ENCODE measurements around the gene COQ4. TPM values are rescaled to one million over a fixed set of nuclear protein-coding genes. Genes with fewer than 3 reads are reported as not detected.

Gene COQ4
- total and polyA plus RNA-seq, 2 experiments from 2014 or later = 35.3 to 37.0 TPM

- TF ChIP-seq ZNF462 (CRISPR knock-in tag; IDR thresholded peaks at IDR 0.05) = no peak
- TF ChIP-seq POLR2AphosphoS5 (IDR thresholded peaks at IDR 0.05; ENCODE audit: low read depth) = no peak
- TF ChIP-seq EZH2 (IDR thresholded peaks at IDR 0.05; ENCODE audit: low read depth, unreplicated experiment) = no peak
- no peak for TF ChIP-seq ZNF114 (CRISPR knock-in tag; IDR thresholded peaks at IDR 0.05)
- TF ChIP-seq STAT1 (IDR thresholded peaks at IDR 0.05; ENCODE audit: unreplicated experiment) = no peak
- no peak for TF ChIP-seq NANOG (IDR thresholded peaks at IDR 0.05; ENCODE audit: borderline replicate concordance)
- TF ChIP-seq JUNB (IDR thresholded peaks at IDR 0.05; ENCODE audit: unreplicated experiment) = no peak
Observed at GRCh38 chr9:128316421-128316820, 6.2 kb upstream of the COQ4 start (continued).

GRCh38 chr9:128317629-128318028, 5.0 kb upstream of the COQ4 start:
- Histone ChIP-seq H3K36me3 (ENCODE audit: insufficient read depth) (peaks cover 6% of the 10 kb centered on the region), H2AFZ (no peak overlapping the region), H3K9me2 (ENCODE audit: insufficient read depth) (no peaks in the 10 kb centered on the region), H3K4me1 (ENCODE audit: insufficient read depth) (no peaks in the 10 kb centered on the region; the same call in 1 of the 2 replicates), H3K27ac (ENCODE audit: low read depth) (no peak overlapping the region), H3K4me2 (no peak overlapping the region), H3K4me3 (no peak overlapping the region), H3F3A (replicated peaks; ENCODE audit: low read depth) (no peaks in the 10 kb centered on the region; the same call in 1 of the 2 replicates), H3K79me2 (replicated peaks; ENCODE audit: insufficient read depth) (peaks cover 10% of the 10 kb centered on the region), H4K20me1 (replicated peaks; ENCODE audit: insufficient read depth) (no peaks in the 10 kb centered on the region; the same call in none of the 2 replicates), H3K27me3 (ENCODE audit: insufficient read depth) (no peaks in the 10 kb centered on the region)
- H3K9me3 Mint-ChIP-seq = no peaks in the 10 kb centered on the region
- DNase-seq (ENCODE audit: low spot score) (no peak), ATAC-seq (no peak)
- no peak for TF ChIP-seq REST (IDR thresholded peaks at IDR 0.05; ENCODE audit: unreplicated experiment)
- TF ChIP-seq EZH2 (IDR thresholded peaks at IDR 0.05; ENCODE audit: low read depth, unreplicated experiment) = no peak
- TF ChIP-seq STAT1 (IDR thresholded peaks at IDR 0.05; ENCODE audit: unreplicated experiment) = no peak
- no peak for TF ChIP-seq ZNF331 (CRISPR knock-in tag; IDR thresholded peaks at IDR 0.05; ENCODE audit: low read depth)
- no peak for TF ChIP-seq ETS1 (IDR thresholded peaks at IDR 0.05)
- TF ChIP-seq ZNF114 (CRISPR knock-in tag; IDR thresholded peaks at IDR 0.05) = no peak
- TF ChIP-seq CREB1 (CRISPR knock-in tag; IDR thresholded peaks at IDR 0.05; ENCODE audit: low read depth) = no peak
- no peak for TF ChIP-seq NANOG (IDR thresholded peaks at IDR 0.05; ENCODE audit: borderline replicate concordance)
- H3K27me3 Mint-ChIP-seq (ENCODE audit: insufficient read depth, low read depth, poor library complexity) = peaks cover 14% of the 10 kb centered on the region
- H3K36me3 Mint-ChIP-seq (ENCODE audit: low read depth) = peaks cover 39% of the 10 kb centered on the region
- no peak overlapping the region for H3K27ac Mint-ChIP-seq
- H3K4me1 Mint-ChIP-seq = no peaks in the 10 kb centered on the region; the same call in 2 of the 3 replicates
- no peak overlapping the region for H3K4me3 Mint-ChIP-seq
